HepG2 (cell line): Measurements from ENCODE around the gene DUT. TPM values are rescaled to one million over a fixed set of nuclear protein-coding genes. Genes with fewer than 3 reads are reported as not detected.

Experiments
- ATAC-seq: fragments of 200-7000 bp; cut with Tn5 transposase; 3 replicates; pipeline ENCODE4 v1.9.1; 2020; ENCODE audit warnings: mild to moderate bottlenecking, moderate library complexity
- BruUV-seq: library from RNA; stranded (reverse); fragments of 400-500 nt; replicated peaks from 2 replicates; lab custom pipeline; 2021; lab: Mats Ljungman, UMichigan
- CTCF ChIA-PET: fragments of 300-600 bp; formaldehyde crosslinking; extraction: SDS; loops from one replicate; lab custom pipeline; 2021; ENCODE audit warnings: low total read pairs, inconsistent platforms, low intra/inter-chr PET ratio; lab: Yijun Ruan, JAX
- POLR2A ChIA-PET: fragments of 350-600 bp; sonication (Branson Sonifier 250); formaldehyde crosslinking; loops from one replicate; lab custom pipeline; 2020; ENCODE audit warnings: antibody characterized with exemption, inconsistent platforms; lab: Yijun Ruan, JAX
- DNase-seq: peaks from one replicate; pipeline ENCODE4 v3.0.0-alpha.2; 2015; ENCODE audit warnings: low spot score
- FAIRE-seq: peaks from 3 replicates; lab custom pipeline; 2011; peaks lifted over from hg19 to GRCh38; lab: Jason Lieb, UNC
- H2AFZ ChIP-seq: one replicate; pipeline ENCODE4 v1.6.1; 2011; ENCODE audit warnings: low read length, inconsistent platforms
- H3K27ac ChIP-seq: fragments of 300-600 bp; 3 replicates; pipeline ENCODE4 v1.8.0; 2011; ENCODE audit warnings: mixed run types, mild to moderate bottlenecking, mixed read lengths, low read length, inconsistent platforms; ENCODE audit not compliant: insufficient read depth; ENCODE audit errors: extremely low read length
- H3K27me3 ChIP-seq, 2 experiments: fragments of 200-600 bp in 1 of 2; 2 replicates in 1 of 2; 3 replicates in 1 of 2; pipeline versions ENCODE4 v1.6.0 to v1.8.0; 2011; ENCODE audit warnings: low read length in 2 of 2, mild to moderate bottlenecking in 2 of 2, moderate library complexity in 2 of 2, inconsistent platforms in 1 of 2; ENCODE audit not compliant: insufficient read depth in 2 of 2, control insufficient read depth in 1 of 2
- H3K36me3 ChIP-seq, 2 experiments: fragments of 200-600 bp in 1 of 2; replicated peaks in 1 of 2; 2 replicates in 1 of 2; 3 replicates in 1 of 2; pipeline versions ENCODE4 v1.5.1 to v1.8.0; 2011; ENCODE audit warnings: low read length in 2 of 2, inconsistent platforms in 1 of 2; ENCODE audit not compliant: insufficient read depth in 2 of 2, control insufficient read depth in 1 of 2
- H3K4me1 ChIP-seq: 2 replicates; pipeline ENCODE4 v1.5.1; 2012; ENCODE audit warnings: low read length, inconsistent platforms; ENCODE audit not compliant: insufficient read depth
- H3K4me2 ChIP-seq: 2 replicates; pipeline ENCODE4 v1.6.0; 2011; ENCODE audit warnings: low read depth, low read length, inconsistent platforms
- H3K4me3 ChIP-seq, 3 experiments: fragments of 200-600 bp in 1 of 3; sonication (generic), shearing (Covaris generic) in 1 of 3; replicated peaks in 1 of 3; 2 replicates each; pipeline ENCODE4 v1.5.1; 2011 to 2016; ENCODE audit warnings: low read length in 3 of 3, inconsistent platforms in 2 of 3, low read depth in 2 of 3, mild to moderate bottlenecking in 2 of 3, control low read depth in 1 of 3, mixed read lengths in 1 of 3; ENCODE audit not compliant: insufficient read depth in 1 of 3
- H3K79me2 ChIP-seq: one replicate; pipeline ENCODE4 v1.6.1; 2011; ENCODE audit warnings: low read length, inconsistent platforms; ENCODE audit not compliant: insufficient read depth
- H3K9ac ChIP-seq: 2 replicates; pipeline ENCODE4 v1.6.0; 2011; ENCODE audit warnings: mild to moderate bottlenecking, low read depth, low read length, inconsistent platforms; ENCODE audit not compliant: insufficient read depth
- H3K9me3 ChIP-seq: 2 replicates; pipeline ENCODE4 v1.5.1; 2012; ENCODE audit warnings: mild to moderate bottlenecking, low read length
- H4K20me1 ChIP-seq: 2 replicates; pipeline ENCODE4 v1.6.0; 2011; ENCODE audit warnings: inconsistent platforms, mild to moderate bottlenecking, low read length, moderate library complexity; ENCODE audit not compliant: insufficient read depth
- CC2D1A ChIP-seq: sonication (generic); formaldehyde crosslinking; IDR thresholded peaks from 2 replicates; pipeline ENCODE4 v1.8.1; 2023; ENCODE audit warnings: mild to moderate bottlenecking, missing genetic modification reagents
- NR1H2 ChIP-seq: sonication (generic); formaldehyde crosslinking; IDR thresholded peaks from 2 replicates; pipeline ENCODE4 v1.8.1; 2022; ENCODE audit warnings: low read depth, missing genetic modification reagents, borderline replicate concordance
- ZNF737 ChIP-seq: sonication (generic); formaldehyde crosslinking; IDR thresholded peaks from 2 replicates; pipeline ENCODE4 v1.5.0; 2020; ENCODE audit warnings: missing genetic modification reagents, mild to moderate bottlenecking, borderline replicate concordance
- WGBS: methylation state at CpG from one replicate; pipeline ENCODE4 v1.1.6; 2017; ENCODE audit warnings: low lambda C conversion rate; 5-methylcytosine and 5-hydroxymethylcytosine counted together
- in situ Hi-C: cut with HindIII; loops from 2 replicates; pipeline ENCODE4 v1.10.0; 2017; ENCODE audit warnings: low pct_unique_long_range_greater_than_20kb; ENCODE audit not compliant: extremely low pct_ligation_motif_present
- intact Hi-C: fragments of 100-400 bp; cut with micrococcal nuclease; formaldehyde crosslinking; loops from one replicate; pipeline ENCODE4 v1.10.0; 2022; ENCODE audit not compliant: unreplicated experiment
- polyA plus RNA-seq, 8 experiments: library from polyadenylated mRNA; depleted of rRNA in 3 of 8; stranded (reverse) in 7 of 8; unstranded in 1 of 8; fragments of >200 nt; fragmentation: Illumina TruSeq in 4 of 8; extraction: Trizol in 4 of 8; gene quantifications; 2 replicates each; pipeline versions ENCODE4 v1.2.1 to v1.2.3, GENCODE V29; 2011 to 2016; ENCODE audit warnings: low read depth in 4 of 8, missing spikeins in 1 of 8, mixed read lengths in 1 of 8; ENCODE audit not compliant: insufficient read depth in 1 of 8
- total RNA-seq, 5 experiments: library from RNA; depleted of rRNA; stranded (reverse); fragments of >200 nt; fragmentation: Illumina TruSeq; extraction: Trizol; gene quantifications; 2 replicates each; pipeline ENCODE4 v1.2.3, GENCODE V29; 2016; ENCODE audit warnings: low read depth in 1 of 5
- TF ChIP-seq, protein P1 (sequence below): sonication (generic); formaldehyde crosslinking; IDR thresholded peaks from 2 replicates; pipeline ENCODE4 v1.4.0; 2020; ENCODE audit warnings: missing genetic modification reagents, borderline replicate concordance

DUT gene
- total and polyA plus RNA-seq, 2 of the 13 experiments (the other 11 are each of a cell fraction or from before 2014, with no cell fraction given): 36.7 to 131 TPM

GRCh38 chr15:48375767-48376166 is 44.5 kb downstream of the DUT start (continued):
- TF ChIP-seq CC2D1A (CRISPR knock-in tag): no peak
- TF ChIP-seq, all 625 proteins: peak for 0

GRCh38 chr15:48380198-48380597 is 49.0 kb downstream of the DUT start:
- Histone ChIP-seq H2AFZ (no peak overlapping the region), H4K20me1 (no peaks in the 10 kb centered on the region), H3K9me3 (no peaks in the 10 kb centered on the region), H3K79me2 (no peaks in the 10 kb centered on the region), H3K4me3 (no peak overlapping the region), H3K27ac (no peak overlapping the region), H3K9ac (no peak overlapping the region), H3K4me1 (no peaks in the 10 kb centered on the region), H3K36me3 (no peaks in the 10 kb centered on the region), H3K4me2 (no peak overlapping the region), H3K27me3 (no peaks in the 10 kb centered on the region)
- in situ Hi-C loops: no loop called here
- no TSS peak for BruUV-seq
- POLR2A ChIA-PET: no interaction called here
- ATAC-seq: no peak
- CTCF ChIA-PET: no interaction called here
- TF ChIP-seq ZNF737 (CRISPR knock-in tag): no peak
- no peak for TF ChIP-seq NR1H2 (CRISPR knock-in tag)
- TF ChIP-seq, protein P1, sequence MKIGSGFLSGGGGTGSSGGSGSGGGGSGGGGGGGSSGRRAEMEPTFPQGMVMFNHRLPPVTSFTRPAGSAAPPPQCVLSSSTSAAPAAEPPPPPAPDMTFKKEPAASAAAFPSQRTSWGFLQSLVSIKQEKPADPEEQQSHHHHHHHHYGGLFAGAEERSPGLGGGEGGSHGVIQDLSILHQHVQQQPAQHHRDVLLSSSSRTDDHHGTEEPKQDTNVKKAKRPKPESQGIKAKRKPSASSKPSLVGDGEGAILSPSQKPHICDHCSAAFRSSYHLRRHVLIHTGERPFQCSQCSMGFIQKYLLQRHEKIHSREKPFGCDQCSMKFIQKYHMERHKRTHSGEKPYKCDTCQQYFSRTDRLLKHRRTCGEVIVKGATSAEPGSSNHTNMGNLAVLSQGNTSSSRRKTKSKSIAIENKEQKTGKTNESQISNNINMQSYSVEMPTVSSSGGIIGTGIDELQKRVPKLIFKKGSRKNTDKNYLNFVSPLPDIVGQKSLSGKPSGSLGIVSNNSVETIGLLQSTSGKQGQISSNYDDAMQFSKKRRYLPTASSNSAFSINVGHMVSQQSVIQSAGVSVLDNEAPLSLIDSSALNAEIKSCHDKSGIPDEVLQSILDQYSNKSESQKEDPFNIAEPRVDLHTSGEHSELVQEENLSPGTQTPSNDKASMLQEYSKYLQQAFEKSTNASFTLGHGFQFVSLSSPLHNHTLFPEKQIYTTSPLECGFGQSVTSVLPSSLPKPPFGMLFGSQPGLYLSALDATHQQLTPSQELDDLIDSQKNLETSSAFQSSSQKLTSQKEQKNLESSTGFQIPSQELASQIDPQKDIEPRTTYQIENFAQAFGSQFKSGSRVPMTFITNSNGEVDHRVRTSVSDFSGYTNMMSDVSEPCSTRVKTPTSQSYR (CRISPR knock-in tag): no peak
- no peak for FAIRE-seq
- intact Hi-C loops: no loop called here
- WGBS: 12% methylated on average over 4 of the region's 4 CpGs
- no peak for DNase-seq
